ENCODE results near the gene TTC27. TPM values are rescaled to one million over a fixed set of nuclear protein-coding genes. Genes with fewer than 3 reads are reported as not detected.

TTC27 gene
- polyA plus RNA-seq, 1 donor from 2014 or later: 11.1 TPM

GRCh38 chr2:32745675-32746074, 117.8 kb downstream of the TTC27 start:
- no peaks in the 10 kb centered on the region for H3K27me3 ChIP-seq (ENCODE audit: insufficient read depth, low read depth, low read length)
- no peaks in the 10 kb centered on the region for H3K36me3 ChIP-seq (ENCODE audit: insufficient read depth, low read length)
- H3K9me3 ChIP-seq (ENCODE audit: low read length): no peaks in the 10 kb centered on the region
- no peaks in the 10 kb centered on the region for H3F3A ChIP-seq (ENCODE audit: insufficient read depth, low read length, poor library complexity, severe bottlenecking)
- no peak for TF ChIP-seq REST (IDR thresholded peaks at IDR 0.05; ENCODE audit: borderline replicate concordance)
- TF ChIP-seq SMC3 (conservative IDR thresholded peaks at IDR 0.05; ENCODE audit: poor library complexity): no peak
- TF ChIP-seq POLR2AphosphoS5 (IDR thresholded peaks at IDR 0.05): no peak
- no peak for TF ChIP-seq MXI1 (conservative IDR thresholded peaks at IDR 0.05; ENCODE audit: poor library complexity, severe bottlenecking)
- TF ChIP-seq EZH2 (IDR thresholded peaks at IDR 0.05; ENCODE audit: borderline replicate concordance, insufficient read depth, low read length, poor library complexity, severe bottlenecking): no peak
- no peak for TF ChIP-seq RAD21 (conservative IDR thresholded peaks at IDR 0.05)
- no peak for TF ChIP-seq EP300 (conservative IDR thresholded peaks at IDR 0.05; ENCODE audit: poor library complexity, severe bottlenecking)
- TF ChIP-seq TAF1 (IDR thresholded peaks at IDR 0.05; ENCODE audit: low read depth): no peak
- no peak for TF ChIP-seq CTCF (IDR thresholded peaks at IDR 0.05; ENCODE audit: poor library complexity, severe bottlenecking)
- H2AFZ ChIP-seq (ENCODE audit: low read depth, low read length): no peak overlapping the region
- H3K4me3 ChIP-seq (ENCODE audit: low read length): no peak overlapping the region
- no peak overlapping the region for H3K27ac ChIP-seq (ENCODE audit: low read length)
- H3K79me2 ChIP-seq (replicated peaks; ENCODE audit: insufficient read depth, low read length): no peaks in the 10 kb centered on the region
- no peaks in the 10 kb centered on the region for H3K9me2 ChIP-seq (ENCODE audit: insufficient read depth, low read length)
- no peak overlapping the region for H3K9ac ChIP-seq (ENCODE audit: low read length)
- H4K20me1 ChIP-seq (ENCODE audit: insufficient read depth): no peaks in the 10 kb centered on the region
- no peak overlapping the region for H3K4me2 ChIP-seq (ENCODE audit: low read length)

GRCh38 chr2:32746669-32747068, 118.8 kb downstream of the TTC27 start:
- H3K9me3 ChIP-seq (ENCODE audit: low read length): no peaks in the 10 kb centered on the region
- no peak overlapping the region for H3K27ac ChIP-seq (ENCODE audit: low read length)
- no peaks in the 10 kb centered on the region for H3K9me2 ChIP-seq (ENCODE audit: insufficient read depth, low read length)
- no peak overlapping the region for H3K4me3 ChIP-seq (ENCODE audit: low read length)
- no peak overlapping the region for H3K9ac ChIP-seq (ENCODE audit: low read length)
- no peaks in the 10 kb centered on the region for H3F3A ChIP-seq (ENCODE audit: insufficient read depth, low read length, poor library complexity, severe bottlenecking)
- no peak overlapping the region for H2AFZ ChIP-seq (ENCODE audit: low read depth, low read length)
- no peaks in the 10 kb centered on the region for H3K27me3 ChIP-seq (ENCODE audit: insufficient read depth, low read depth, low read length)
- H4K20me1 ChIP-seq (ENCODE audit: insufficient read depth): no peaks in the 10 kb centered on the region
- no peaks in the 10 kb centered on the region for H3K79me2 ChIP-seq (replicated peaks; ENCODE audit: insufficient read depth, low read length)
- H3K4me2 ChIP-seq (ENCODE audit: low read length): no peak overlapping the region
- no peak for TF ChIP-seq TAF1 (IDR thresholded peaks at IDR 0.05; ENCODE audit: low read depth)
- TF ChIP-seq MXI1 (conservative IDR thresholded peaks at IDR 0.05; ENCODE audit: poor library complexity, severe bottlenecking): no peak
- no peak for TF ChIP-seq EZH2 (IDR thresholded peaks at IDR 0.05; ENCODE audit: borderline replicate concordance, insufficient read depth, low read length, poor library complexity, severe bottlenecking)
- TF ChIP-seq CTCF (IDR thresholded peaks at IDR 0.05; ENCODE audit: poor library complexity, severe bottlenecking): no peak
- no peak for TF ChIP-seq SMC3 (conservative IDR thresholded peaks at IDR 0.05; ENCODE audit: poor library complexity)
- TF ChIP-seq RAD21 (conservative IDR thresholded peaks at IDR 0.05): no peak
- TF ChIP-seq POLR2AphosphoS5 (IDR thresholded peaks at IDR 0.05): no peak
- TF ChIP-seq EP300 (conservative IDR thresholded peaks at IDR 0.05; ENCODE audit: poor library complexity, severe bottlenecking): no peak
- no peak for TF ChIP-seq REST (IDR thresholded peaks at IDR 0.05; ENCODE audit: borderline replicate concordance)
- H3K36me3 ChIP-seq (ENCODE audit: insufficient read depth, low read length): no peaks in the 10 kb centered on the region

Measured in neural cell (in vitro differentiated cells).